ENCODE data around the gene COL15A1. TPM values are rescaled to one million over a fixed set of nuclear protein-coding genes. Genes with fewer than 3 reads are reported as not detected.

COL15A1 gene
- total and polyA plus RNA-seq, 2 donors (not counting 1 experiment from before 2014, with no cell fraction given), result not detected

DNA sequence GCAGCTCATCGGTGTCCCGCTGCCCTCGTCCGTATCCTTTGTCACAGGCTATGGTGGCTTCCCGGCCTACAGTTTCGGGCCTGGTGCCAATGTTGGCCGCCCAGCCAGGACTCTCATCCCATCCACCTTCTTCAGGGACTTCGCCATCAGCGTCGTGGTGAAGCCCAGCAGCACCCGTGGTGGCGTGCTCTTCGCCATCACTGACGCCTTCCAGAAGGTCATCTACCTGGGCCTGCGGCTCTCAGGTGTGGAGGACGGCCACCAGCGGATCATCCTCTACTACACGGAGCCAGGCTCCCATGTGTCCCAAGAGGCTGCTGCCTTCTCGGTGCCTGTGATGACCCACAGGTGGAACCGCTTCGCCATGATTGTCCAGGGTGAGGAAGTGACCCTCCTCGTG is 41.9 kb downstream of the COL15A1 start:
- Histone ChIP-seq H3K4me2 (replicated peaks; ENCODE audit: low read depth, low read length, poor library complexity, severe bottlenecking) (no peak overlapping the region), H3K27me3 (replicated peaks in 1 of 4; ENCODE audit: control extremely low read depth in 1 of 4, control insufficient read depth in 3 of 4, insufficient read depth in 4 of 4, low read length in 3 of 4) (no peaks in the 10 kb centered on the region), H3K27ac (ENCODE audit: low read length in 2 of 2) (no peak overlapping the region), H4K20me1 (ENCODE audit: control insufficient read depth, insufficient read depth, low read length, poor library complexity, severe bottlenecking) (no peaks in the 10 kb centered on the region), H2AFZ (ENCODE audit: insufficient read depth, low read depth, low read length, poor library complexity, severe bottlenecking) (no peak overlapping the region), H3K4me3 (ENCODE audit: control extremely low read depth in 1 of 5, extremely low read depth in 1 of 5, insufficient read depth in 1 of 5, low read depth in 2 of 5, low read length in 4 of 5) (no peak overlapping the region), H3K4me1 (ENCODE audit: control insufficient read depth in 2 of 2, insufficient read depth in 2 of 2, low read length in 2 of 2) (no peaks in the 10 kb centered on the region), H3K79me2 (ENCODE audit: control insufficient read depth, insufficient read depth, low read length) (no peaks in the 10 kb centered on the region), H3K9ac (ENCODE audit: low read length) (no peak overlapping the region), H3K36me3 (replicated peaks in 1 of 2; ENCODE audit: control extremely low read depth in 1 of 2, control insufficient read depth in 1 of 2, extremely low read depth in 1 of 2, insufficient read depth in 2 of 2, low read length in 1 of 2) (no peaks in the 10 kb centered on the region), H3K9me3 (ENCODE audit: control extremely low read depth in 1 of 3, control insufficient read depth in 2 of 3, insufficient read depth in 1 of 3, low read length in 2 of 3) (no peaks in the 10 kb centered on the region)
- ATAC-seq (ENCODE audit: low read depth), result no peak
- no peak overlapping the region for H3K27ac Mint-ChIP-seq
- intact Hi-C loops (cut with micrococcal nuclease), result no loop called here
- TF ChIP-seq, protein P1, sequence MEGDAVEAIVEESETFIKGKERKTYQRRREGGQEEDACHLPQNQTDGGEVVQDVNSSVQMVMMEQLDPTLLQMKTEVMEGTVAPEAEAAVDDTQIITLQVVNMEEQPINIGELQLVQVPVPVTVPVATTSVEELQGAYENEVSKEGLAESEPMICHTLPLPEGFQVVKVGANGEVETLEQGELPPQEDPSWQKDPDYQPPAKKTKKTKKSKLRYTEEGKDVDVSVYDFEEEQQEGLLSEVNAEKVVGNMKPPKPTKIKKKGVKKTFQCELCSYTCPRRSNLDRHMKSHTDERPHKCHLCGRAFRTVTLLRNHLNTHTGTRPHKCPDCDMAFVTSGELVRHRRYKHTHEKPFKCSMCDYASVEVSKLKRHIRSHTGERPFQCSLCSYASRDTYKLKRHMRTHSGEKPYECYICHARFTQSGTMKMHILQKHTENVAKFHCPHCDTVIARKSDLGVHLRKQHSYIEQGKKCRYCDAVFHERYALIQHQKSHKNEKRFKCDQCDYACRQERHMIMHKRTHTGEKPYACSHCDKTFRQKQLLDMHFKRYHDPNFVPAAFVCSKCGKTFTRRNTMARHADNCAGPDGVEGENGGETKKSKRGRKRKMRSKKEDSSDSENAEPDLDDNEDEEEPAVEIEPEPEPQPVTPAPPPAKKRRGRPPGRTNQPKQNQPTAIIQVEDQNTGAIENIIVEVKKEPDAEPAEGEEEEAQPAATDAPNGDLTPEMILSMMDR (IDR thresholded peaks at IDR 0.05), result no peak
- no peak for TF ChIP-seq EZH2 (IDR thresholded peaks at IDR 0.05; ENCODE audit: borderline replicate concordance, insufficient read depth, low read depth, low read length, poor library complexity, severe bottlenecking)
- ChIA-PET CTCF (no interaction called here), POLR2A (no interaction called here)
- WGBS (ENCODE audit: insufficient coverage), result 96% methylated on average over 22 of the region's 22 CpGs
- no peaks in the 10 kb centered on the region for H3K9me3 Mint-ChIP-seq (ENCODE audit: insufficient read depth)
- no peak overlapping the region for H3K4me3 Mint-ChIP-seq
- H3K4me1 Mint-ChIP-seq, result no peaks in the 10 kb centered on the region
- H3K27me3 Mint-ChIP-seq, result no peaks in the 10 kb centered on the region
- DNase-seq, result no peak

DNA sequence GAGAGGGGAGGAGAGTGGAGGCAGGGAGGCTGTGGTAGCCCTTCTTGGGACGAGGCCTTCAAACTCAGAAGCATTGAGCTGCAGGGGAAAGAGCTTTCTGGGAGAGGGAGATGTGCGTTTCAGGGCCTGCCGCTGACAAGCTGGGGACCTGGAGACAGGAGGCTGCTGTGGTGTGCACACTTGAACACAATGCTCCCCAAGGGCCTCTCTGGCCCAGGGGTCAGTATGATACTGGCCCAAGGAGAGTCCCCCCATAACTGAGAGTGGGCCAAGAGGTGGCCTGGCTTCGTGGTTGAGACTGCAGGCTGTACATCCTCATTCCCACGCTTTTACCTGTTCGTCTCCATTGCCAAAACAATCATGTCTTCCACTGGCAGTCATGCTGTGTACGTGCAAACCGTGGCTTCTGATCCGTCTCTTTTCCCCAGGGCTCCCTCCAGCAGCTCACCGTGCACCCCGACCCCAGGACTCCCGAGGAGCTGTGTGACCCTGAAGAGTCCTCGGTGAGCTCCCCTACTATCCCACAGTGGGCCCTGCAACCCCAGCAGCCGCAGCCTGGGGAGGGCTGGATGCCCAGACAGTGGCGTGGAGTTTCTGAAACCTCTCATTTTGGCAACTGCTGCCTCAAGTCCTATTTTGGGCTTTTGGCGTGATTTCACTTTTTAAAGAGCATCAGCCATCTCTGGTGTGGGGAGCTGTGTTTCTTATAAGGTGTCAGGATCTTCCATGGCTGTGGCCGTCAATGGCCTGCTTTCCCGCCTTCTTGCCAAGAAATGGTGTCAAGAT is 43.4 kb downstream of the COL15A1 start:
- CTCF ChIA-PET, result interaction anchor here (0.7 to 1.2 kb wide), 2 partner anchors 10 to 12 kb away, joined by 3 to 5 read pairs; no protein-coding TSS in a partner anchor
- peaks cover 0 to 6% (median 0%) of the 10 kb centered on the region in 3 donors for H3K9me3 ChIP-seq (ENCODE audit: control extremely low read depth in 1 of 3, control insufficient read depth in 2 of 3, insufficient read depth in 1 of 3, low read length in 2 of 3)
- no peak overlapping the region for H3K9ac ChIP-seq (ENCODE audit: low read length)
- no peaks in the 10 kb centered on the region for H3K36me3 ChIP-seq (replicated peaks in 1 of 2; ENCODE audit: control extremely low read depth in 1 of 2, control insufficient read depth in 1 of 2, extremely low read depth in 1 of 2, insufficient read depth in 2 of 2, low read length in 1 of 2)
- Mint-ChIP-seq H3K27ac (no peak overlapping the region), H3K27me3 (no peaks in the 10 kb centered on the region), H3K4me1 (no peaks in the 10 kb centered on the region), H3K9me3 (ENCODE audit: insufficient read depth) (no peaks in the 10 kb centered on the region), H3K4me3 (no peak overlapping the region)
- H3K27ac ChIP-seq (ENCODE audit: low read length in 2 of 2), result no peak overlapping the region
- 94% methylated on average over 18 of the region's 18 CpGs for WGBS (ENCODE audit: insufficient coverage)
- POLR2A ChIA-PET, result interaction anchor here (1.5 kb wide), 1 partner anchor 11 kb away, joined by 4 read pairs; no protein-coding TSS in a partner anchor
- intact Hi-C loops (cut with micrococcal nuclease), result no loop called here
- H4K20me1 ChIP-seq (ENCODE audit: control insufficient read depth, insufficient read depth, low read length, poor library complexity, severe bottlenecking), result no peaks in the 10 kb centered on the region
- DNase-seq (no peak), ATAC-seq (ENCODE audit: low read depth) (no peak)
- H3K27me3 ChIP-seq (replicated peaks in 1 of 4; ENCODE audit: control extremely low read depth in 1 of 4, control insufficient read depth in 3 of 4, insufficient read depth in 4 of 4, low read length in 3 of 4), result no peaks in the 10 kb centered on the region
- H2AFZ ChIP-seq (ENCODE audit: insufficient read depth, low read depth, low read length, poor library complexity, severe bottlenecking), result no peak overlapping the region
- no peaks in the 10 kb centered on the region for H3K79me2 ChIP-seq (ENCODE audit: control insufficient read depth, insufficient read depth, low read length)
- no peak overlapping the region for H3K4me3 ChIP-seq (ENCODE audit: control extremely low read depth in 1 of 5, extremely low read depth in 1 of 5, insufficient read depth in 1 of 5, low read depth in 2 of 5, low read length in 4 of 5)
- no peak for TF ChIP-seq EZH2 (IDR thresholded peaks at IDR 0.05; ENCODE audit: borderline replicate concordance, insufficient read depth, low read depth, low read length, poor library complexity, severe bottlenecking)
- TF ChIP-seq, protein P1 (IDR thresholded peaks at IDR 0.05), result no peak
- no peaks in the 10 kb centered on the region for H3K4me1 ChIP-seq (ENCODE audit: control insufficient read depth in 2 of 2, insufficient read depth in 2 of 2, low read length in 2 of 2)
- H3K4me2 ChIP-seq (replicated peaks; ENCODE audit: low read depth, low read length, poor library complexity, severe bottlenecking), result no peak overlapping the region
